ENCODE data around the gene SERPINB6.
"Not testable (repeated sequence)": the region's sequence is repeated elsewhere in the genome, so short reads cannot be mapped to it uniquely, and the experiment has no call there.

Gene SERPINB6

DNA sequence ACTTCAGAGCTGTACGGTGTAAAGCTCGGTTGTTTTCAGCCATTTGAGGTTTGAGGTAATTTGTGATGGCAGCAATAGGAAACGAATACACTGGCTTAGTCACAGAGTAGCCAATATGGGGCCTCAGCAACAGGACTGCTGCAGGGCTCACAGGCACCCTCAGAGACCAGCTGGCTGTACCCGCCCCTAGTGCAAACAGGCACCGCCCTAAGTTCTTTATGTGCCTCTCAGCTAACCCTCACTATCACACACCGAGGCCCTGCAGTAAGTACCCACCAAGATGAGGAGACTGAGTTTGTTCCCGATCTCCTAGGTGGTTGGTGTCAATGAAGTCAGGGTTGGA is 57.1 kb downstream of the SERPINB6 start:
- no peak for DNase-seq (ENCODE audit: low read depth in 2 of 2)
- H3K4me3 ChIP-seq (replicated peaks in 1 of 2; ENCODE audit: low read depth in 2 of 2, low read length in 2 of 2), result no peak overlapping the region
- TF ChIP-seq, protein P1, sequence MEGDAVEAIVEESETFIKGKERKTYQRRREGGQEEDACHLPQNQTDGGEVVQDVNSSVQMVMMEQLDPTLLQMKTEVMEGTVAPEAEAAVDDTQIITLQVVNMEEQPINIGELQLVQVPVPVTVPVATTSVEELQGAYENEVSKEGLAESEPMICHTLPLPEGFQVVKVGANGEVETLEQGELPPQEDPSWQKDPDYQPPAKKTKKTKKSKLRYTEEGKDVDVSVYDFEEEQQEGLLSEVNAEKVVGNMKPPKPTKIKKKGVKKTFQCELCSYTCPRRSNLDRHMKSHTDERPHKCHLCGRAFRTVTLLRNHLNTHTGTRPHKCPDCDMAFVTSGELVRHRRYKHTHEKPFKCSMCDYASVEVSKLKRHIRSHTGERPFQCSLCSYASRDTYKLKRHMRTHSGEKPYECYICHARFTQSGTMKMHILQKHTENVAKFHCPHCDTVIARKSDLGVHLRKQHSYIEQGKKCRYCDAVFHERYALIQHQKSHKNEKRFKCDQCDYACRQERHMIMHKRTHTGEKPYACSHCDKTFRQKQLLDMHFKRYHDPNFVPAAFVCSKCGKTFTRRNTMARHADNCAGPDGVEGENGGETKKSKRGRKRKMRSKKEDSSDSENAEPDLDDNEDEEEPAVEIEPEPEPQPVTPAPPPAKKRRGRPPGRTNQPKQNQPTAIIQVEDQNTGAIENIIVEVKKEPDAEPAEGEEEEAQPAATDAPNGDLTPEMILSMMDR (IDR thresholded peaks at IDR 0.05; ENCODE audit: low read depth, low read length), result no peak

DNA sequence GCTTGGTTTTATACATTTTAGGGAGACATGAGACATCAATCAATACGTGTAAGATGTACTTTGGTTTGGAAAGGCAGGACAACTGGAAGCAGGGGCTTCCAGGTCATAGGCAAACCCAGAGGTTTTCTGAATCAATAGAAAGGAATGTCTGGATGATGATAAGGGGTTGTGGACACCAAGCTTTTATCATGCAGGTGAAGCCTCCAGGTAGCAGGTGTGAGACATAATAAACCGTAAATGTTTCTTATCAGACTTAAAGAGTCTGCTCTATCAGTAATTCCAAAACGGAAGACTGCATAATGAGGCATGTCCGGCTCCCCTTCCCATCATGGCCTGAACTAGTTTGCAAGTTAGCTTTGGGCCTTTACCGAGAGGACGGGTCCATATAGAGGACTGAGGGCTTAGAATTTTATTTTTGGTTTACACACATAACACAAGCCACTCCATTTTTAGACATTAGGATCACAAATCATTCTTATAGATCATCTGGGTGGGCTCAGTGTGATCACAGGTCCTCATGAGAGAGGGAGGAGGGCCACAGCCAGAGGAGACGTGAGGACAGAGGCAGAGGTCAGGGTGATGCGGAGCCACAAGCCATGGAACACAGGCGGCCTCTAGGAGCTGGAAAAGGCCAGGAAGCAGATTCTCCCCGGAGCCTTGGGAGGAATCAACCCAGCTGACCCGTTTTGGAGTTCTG is 57.6 kb downstream of the SERPINB6 start:
- H3K4me3 ChIP-seq (replicated peaks in 1 of 2; ENCODE audit: low read depth in 2 of 2, low read length in 2 of 2), result no peak overlapping the region
- TF ChIP-seq, protein P1 (IDR thresholded peaks at IDR 0.05; ENCODE audit: low read depth, low read length), result no peak
- no peak for DNase-seq (ENCODE audit: low read depth in 2 of 2)

DNA sequence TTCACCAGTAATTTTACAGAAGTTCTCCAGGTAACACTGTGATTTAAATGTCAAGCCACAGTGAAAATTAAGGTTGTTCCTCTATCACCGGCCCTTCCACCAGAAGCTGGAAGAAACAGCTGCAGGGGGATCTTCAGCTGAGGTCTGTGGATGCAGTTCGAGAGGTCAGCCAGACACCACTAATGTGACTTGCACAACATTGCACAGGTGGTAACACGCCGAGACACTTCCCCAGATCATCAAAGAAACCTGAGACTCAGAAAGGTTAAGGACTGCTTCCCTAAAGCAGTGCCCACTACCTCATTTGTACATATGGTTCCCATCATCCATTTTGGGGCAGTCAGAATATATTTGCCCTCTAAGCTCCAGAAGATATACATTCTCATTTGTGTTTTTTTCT is 60.2 kb downstream of the SERPINB6 start:
- TF ChIP-seq, protein P1 (IDR thresholded peaks at IDR 0.05; ENCODE audit: low read depth, low read length), result no peak
- no peak for DNase-seq (ENCODE audit: low read depth in 2 of 2)

DNA sequence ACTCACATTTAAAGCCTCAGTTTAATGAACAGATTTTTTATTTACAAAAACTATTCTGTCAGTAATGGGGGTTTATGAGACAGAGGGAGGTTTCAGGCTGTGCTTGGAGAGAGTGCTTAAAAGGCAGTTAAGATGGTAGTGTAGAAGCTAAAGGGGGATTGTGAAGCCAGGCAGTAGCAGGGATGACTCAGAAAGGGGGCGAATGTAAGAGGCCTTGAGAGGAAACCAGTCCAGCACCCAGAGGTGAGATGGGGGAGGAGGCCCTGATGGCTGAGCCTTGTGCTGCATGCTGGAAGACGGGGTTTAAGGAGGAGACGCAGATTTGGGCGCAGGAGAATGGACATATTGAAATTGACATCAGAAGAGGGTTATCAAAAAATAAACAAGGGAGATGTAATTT is 61.6 kb downstream of the SERPINB6 start:
- DNase-seq (ENCODE audit: low read depth in 2 of 2), result no peak
- TF ChIP-seq, protein P1 (IDR thresholded peaks at IDR 0.05; ENCODE audit: low read depth, low read length), result no peak

More for the DNA sequence above, 60.2 kb downstream of the SERPINB6 start:
- no peak overlapping the region for H3K4me3 ChIP-seq (replicated peaks in 1 of 2; ENCODE audit: low read depth in 2 of 2, low read length in 2 of 2)

DNA sequence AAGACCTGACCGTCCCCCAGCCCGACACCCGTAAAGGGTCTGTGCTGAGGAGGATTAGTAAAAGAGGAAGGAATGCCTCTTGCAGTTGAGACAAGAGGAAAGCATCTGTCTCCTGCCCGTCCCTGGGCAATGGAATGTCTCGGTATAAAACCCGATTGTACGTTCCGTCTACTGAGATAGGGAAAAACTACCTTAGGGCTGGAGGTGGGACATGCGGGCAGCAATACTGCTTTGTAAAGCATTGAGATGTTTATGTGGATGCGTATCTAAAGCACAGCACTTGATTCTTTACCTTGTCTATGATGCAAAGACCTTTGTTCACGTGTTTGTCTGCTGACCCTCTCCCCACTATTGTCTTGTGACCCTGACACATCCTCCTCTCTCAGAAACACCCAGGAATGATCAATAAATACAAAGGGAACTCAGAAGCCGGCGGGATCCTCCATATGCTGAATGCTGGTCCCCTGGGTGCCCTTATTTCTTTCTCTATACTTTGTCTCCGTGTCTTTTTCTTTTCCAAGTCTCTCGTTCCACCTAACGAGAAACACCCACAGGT is 62.2 kb downstream of the SERPINB6 start:
- not testable (repeated sequence) for DNase-seq (ENCODE audit: low read depth in 2 of 2); H3K4me3 ChIP-seq (replicated peaks in 1 of 2; ENCODE audit: low read depth in 2 of 2, low read length in 2 of 2)

More for the DNA sequence above, 61.6 kb downstream of the SERPINB6 start:
- H3K4me3 ChIP-seq (replicated peaks in 1 of 2; ENCODE audit: low read depth in 2 of 2, low read length in 2 of 2), result no peak overlapping the region

DNA sequence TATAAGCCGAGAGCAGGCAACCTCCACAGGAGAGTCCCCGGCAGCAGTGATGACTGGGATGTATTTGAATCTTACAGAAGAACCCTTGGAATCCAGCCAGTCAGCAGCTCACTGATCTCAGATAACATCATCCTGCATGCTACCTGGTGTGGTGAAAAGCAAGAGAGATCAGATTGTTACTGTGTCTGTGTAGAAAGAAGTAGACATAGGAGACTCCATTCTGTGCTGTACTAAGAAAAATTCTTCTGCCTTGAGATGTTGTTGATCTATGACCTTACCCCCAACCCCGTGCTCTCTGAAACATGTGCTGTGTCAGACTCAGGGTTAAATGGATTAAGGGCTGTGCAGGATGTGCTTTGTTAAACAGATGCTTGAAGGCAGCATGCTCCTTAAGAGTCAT is 62.9 kb downstream of the SERPINB6 start:
- DNase-seq (ENCODE audit: low read depth in 2 of 2); H3K4me3 ChIP-seq (replicated peaks in 1 of 2; ENCODE audit: low read depth in 2 of 2, low read length in 2 of 2): not testable (repeated sequence)

DNA sequence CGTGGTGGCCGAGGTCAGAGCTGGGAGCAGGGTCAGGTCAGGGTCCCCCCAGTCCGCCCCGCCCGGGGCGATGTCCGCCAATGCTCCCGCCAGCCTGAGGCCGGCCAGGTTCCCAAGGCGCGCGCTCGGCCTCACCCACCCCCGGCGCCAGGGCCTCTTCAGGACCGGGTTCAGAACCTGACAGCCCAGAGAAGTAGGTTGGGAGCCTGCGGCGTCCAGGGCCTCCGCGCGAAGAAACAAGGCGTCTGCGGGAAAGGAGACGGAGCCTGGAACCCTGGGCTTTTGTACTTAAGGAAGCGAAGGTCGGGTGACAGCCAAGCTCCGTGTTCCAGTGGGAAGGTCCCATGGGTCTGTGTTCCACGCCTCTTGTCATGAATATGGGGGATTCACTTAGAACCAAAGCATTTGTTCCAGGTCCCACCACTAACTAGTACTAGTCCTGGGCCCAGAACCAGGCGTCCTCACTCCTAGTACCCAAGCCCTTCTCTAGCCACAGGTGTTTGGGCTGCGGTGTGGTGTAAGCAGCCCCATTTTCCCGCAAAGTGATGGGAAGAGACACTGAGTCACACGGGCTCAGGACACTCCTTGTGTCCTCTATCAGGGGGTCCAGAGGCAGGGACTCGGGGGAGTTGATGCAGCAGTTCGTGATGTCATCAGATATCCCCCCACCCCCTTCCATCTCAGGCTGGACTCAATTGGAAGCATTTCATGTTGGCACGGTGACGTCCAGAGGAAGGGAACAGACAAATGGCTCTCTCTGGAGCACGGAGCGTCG is 67.8 kb downstream of the SERPINB6 start:
- H3K4me3 ChIP-seq (replicated peaks in 1 of 2; ENCODE audit: low read depth in 2 of 2, low read length in 2 of 2), result peak overlapping the region; percentile 79 to 80
- DNase-seq (ENCODE audit: low read depth in 2 of 2), result not testable (repeated sequence)

DNA sequence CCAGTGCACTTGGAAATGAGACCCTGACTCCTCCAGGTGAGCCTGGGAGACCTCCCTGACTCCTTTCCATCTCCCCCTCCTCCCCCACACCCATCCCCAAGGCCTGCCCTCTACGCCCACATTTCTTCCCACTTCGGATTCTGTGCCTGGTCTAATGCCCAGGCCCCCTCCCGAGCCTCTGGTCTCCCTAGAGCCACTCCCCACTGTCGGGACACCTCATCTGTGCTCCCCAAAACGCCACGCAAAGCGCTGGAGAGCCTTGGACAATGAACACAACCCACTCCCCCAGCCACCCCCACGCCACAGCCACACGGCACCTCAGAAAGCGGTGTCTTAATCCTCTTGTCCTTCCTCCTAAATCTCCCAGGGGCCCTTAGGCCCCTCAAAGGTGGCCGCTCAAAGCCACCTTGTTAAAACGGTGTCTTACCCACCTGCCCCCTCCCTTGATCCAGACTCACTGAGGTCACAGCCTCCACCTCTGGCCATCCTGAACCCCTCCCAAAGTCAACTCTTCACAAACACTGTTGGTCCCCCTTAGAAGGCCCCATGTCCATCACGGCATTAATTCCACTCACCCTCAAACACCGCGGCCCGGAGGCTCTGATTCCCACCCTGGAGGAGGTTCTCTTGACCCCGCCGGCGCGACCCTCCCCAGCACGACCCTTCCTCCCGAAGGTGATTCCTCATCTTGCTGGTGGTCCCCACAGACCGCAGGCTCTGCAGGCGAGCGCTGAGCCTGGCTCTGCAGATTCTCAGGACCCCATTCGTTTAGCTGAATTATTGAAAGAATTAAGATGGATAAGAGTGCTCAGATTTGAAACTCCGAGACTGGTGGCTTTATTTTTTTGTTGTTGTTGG is 69.5 kb downstream of the SERPINB6 start:
- not testable (repeated sequence) for DNase-seq (ENCODE audit: low read depth in 2 of 2)
- peak overlapping the region; percentile 79 to 80 for H3K4me3 ChIP-seq (replicated peaks in 1 of 2; ENCODE audit: low read depth in 2 of 2, low read length in 2 of 2)

Measured in cardiac fibroblast (primary cell).